Panc1 (cell line): ENCODE data around the gene TBATA. TPM values are rescaled to one million over a fixed set of nuclear protein-coding genes. Genes with fewer than 3 reads are reported as not detected.

ENCODE experiments used
- ATAC-seq: fragments of 200-7000 bp; cut with Tn5 transposase; 2 replicates; pipeline ENCODE4 v1.9.1; 2020; ENCODE audit warnings: mild to moderate bottlenecking, moderate library complexity
- BruUV-seq: library from RNA; stranded (reverse); fragments of 400-500 nt; replicated peaks from 2 replicates; lab custom pipeline; 2021; lab: Mats Ljungman, UMichigan
- CTCF ChIA-PET: fragments of 300-600 bp; sonication (Branson Sonifier 250); formaldehyde crosslinking; loops from one replicate; lab custom pipeline; 2022; ENCODE audit warnings: antibody characterized with exemption; lab: Charles Lee
- POLR2A ChIA-PET: fragments of 300-600 bp; sonication (Branson Sonifier 250); formaldehyde crosslinking; loops from one replicate; lab custom pipeline; 2022; ENCODE audit warnings: antibody characterized with exemption; lab: Charles Lee
- DNase-seq: peaks from one replicate; pipeline ENCODE4 v3.0.0-alpha.2; 2010; ENCODE audit warnings: low read depth, low spot score
- H3K27ac ChIP-seq: 2 replicates; pipeline ENCODE4 v1.5.1; 2011; ENCODE audit warnings: mild to moderate bottlenecking, low read length, inconsistent platforms
- H3K27me3 ChIP-seq: fragments of 200-500 bp; sonication (Bioruptor generic); 2 replicates; pipeline ENCODE4 v1.6.0; 2014; ENCODE audit warnings: low read length, inconsistent platforms; ENCODE audit not compliant: control insufficient read depth, insufficient read depth
- H3K36me3 ChIP-seq: fragments of 200-500 bp; sonication (Bioruptor generic); 2 replicates; pipeline ENCODE4 v1.5.1; 2014; ENCODE audit warnings: inconsistent platforms, mild to moderate bottlenecking, low read length, moderate library complexity; ENCODE audit not compliant: control insufficient read depth, insufficient read depth
- H3K4me1 ChIP-seq: 2 replicates; pipeline ENCODE4 v1.5.1; 2011; ENCODE audit warnings: inconsistent platforms, mild to moderate bottlenecking, low read length, moderate library complexity; ENCODE audit not compliant: control insufficient read depth, insufficient read depth
- H3K4me3 ChIP-seq, 2 experiments: 2 replicates each; pipeline ENCODE4 v1.5.1; 2011 to 2012; ENCODE audit warnings: low read depth in 2 of 2, low read length in 2 of 2, mild to moderate bottlenecking in 2 of 2, inconsistent platforms in 1 of 2, moderate library complexity in 1 of 2
- H3K9me3 ChIP-seq: fragments of 200-500 bp; sonication (Bioruptor generic); 2 replicates; pipeline ENCODE4 v1.5.1; 2014; ENCODE audit warnings: low read depth, mild to moderate bottlenecking, inconsistent platforms, low read length, moderate library complexity; ENCODE audit not compliant: control insufficient read depth, insufficient read depth
- CTCF ChIP-seq: fragments of 450-650 bp; IDR thresholded peaks from 2 replicates; pipeline ENCODE4 v1.5.1; 2017; ENCODE audit warnings: mild to moderate bottlenecking
- POLR2AphosphoS5 ChIP-seq: IDR thresholded peaks from 2 replicates; pipeline ENCODE4 v1.6.1; 2012; ENCODE audit warnings: mild to moderate bottlenecking, low read depth, low read length, moderate library complexity
- REST ChIP-seq, 2 experiments: IDR thresholded peaks; 2 replicates each; pipeline ENCODE4 v1.6.1; 2011 to 2012; ENCODE audit warnings: low read depth in 2 of 2, control low read depth in 1 of 2, low read length in 1 of 2, mild to moderate bottlenecking in 1 of 2, moderate library complexity in 1 of 2; ENCODE audit not compliant: insufficient read depth in 1 of 2
- SIN3A ChIP-seq: IDR thresholded peaks from 2 replicates; pipeline ENCODE4 v1.6.1; 2012; ENCODE audit warnings: low read depth, mild to moderate bottlenecking, low read length, moderate library complexity, borderline replicate concordance; ENCODE audit not compliant: insufficient read depth
- TCF7L2 ChIP-seq: IDR thresholded peaks from 2 replicates; pipeline ENCODE4 v1.6.1; 2011; ENCODE audit warnings: mild to moderate bottlenecking, low read depth, low read length, inconsistent platforms
- in situ Hi-C: cut with HindIII; loops from 2 replicates; pipeline ENCODE4 v1.10.0; 2016; ENCODE audit warnings: low sequenced_read_pairs, low pct_unique_long_range_greater_than_20kb
- intact Hi-C: fragments of 100-400 bp; cut with micrococcal nuclease; formaldehyde crosslinking; loops from one replicate; pipeline ENCODE4 v1.10.0; 2022; ENCODE audit not compliant: unreplicated experiment
- total RNA-seq: library from RNA; stranded (reverse); gene quantifications from one replicate; pipeline ENCODE4 v1.2.1, GENCODE V29; 2021; ENCODE audit not compliant: unreplicated experiment

TBATA gene
- total RNA-seq, 1 experiment from 2014 or later = not detected

GRCh38 chr10:70744617-70745143, 40.5 kb downstream of the TBATA start:
- Histone ChIP-seq H3K4me3 (no peak overlapping the region), H3K36me3 (no peaks in the 10 kb centered on the region), H3K9me3 (0 out of 2 replicates have a peak, but pooled peaks cover 4% of the 10 kb centered on the region), H3K27ac (no peak overlapping the region), H3K27me3 (peaks cover 6% of the 10 kb centered on the region), H3K4me1 (no peaks in the 10 kb centered on the region)
- in situ Hi-C loops (no loop called here), intact Hi-C loops (no loop called here)
- no peak for DNase-seq
- CTCF ChIA-PET = no interaction called here
- POLR2A ChIA-PET = no interaction called here
- TF ChIP-seq SIN3A (no peak), TCF7L2 (no peak), POLR2AphosphoS5 (no peak), CTCF (no peak), REST (IDR thresholded peaks at IDR 0.05; ENCODE audit: insufficient read depth in 1 of 2, low read depth in 2 of 2, low read length in 1 of 2) (no peak)
- BruUV-seq = no TSS peak
- no peak for ATAC-seq

GRCh38 chr10:70743879-70744278, 41.3 kb downstream of the TBATA start:
- no peak for TF ChIP-seq POLR2AphosphoS5
- no peak for TF ChIP-seq CTCF
- TF ChIP-seq SIN3A = no peak
- no peak for TF ChIP-seq REST (IDR thresholded peaks at IDR 0.05; ENCODE audit: insufficient read depth in 1 of 2, low read depth in 2 of 2, low read length in 1 of 2)
- TF ChIP-seq TCF7L2 = no peak
- BruUV-seq = no TSS peak
- no peak for ATAC-seq
- H3K4me3 ChIP-seq = no peak overlapping the region
- H3K27ac ChIP-seq = no peak overlapping the region
- H3K36me3 ChIP-seq = no peaks in the 10 kb centered on the region
- in situ Hi-C loops (no loop called here), intact Hi-C loops (no loop called here)
- POLR2A ChIA-PET = no interaction called here
- CTCF ChIA-PET = no interaction called here
- H3K27me3 ChIP-seq = peaks cover 6% of the 10 kb centered on the region
- H3K4me1 ChIP-seq = no peaks in the 10 kb centered on the region
- DNase-seq = no peak
- 0 out of 2 replicates have a peak, but pooled peaks cover 4% of the 10 kb centered on the region for H3K9me3 ChIP-seq
